Mesothelial cell of epicardium (in vitro differentiated cells): ENCODE measurements around the gene MID1. TPM values are rescaled to one million over a fixed set of nuclear protein-coding genes. Genes with fewer than 3 reads are reported as not detected.

Source experiments
- DNase-seq, 2 experiments: peaks; one replicate each; pipeline ENCODE4 v3.0.0; 2021; ENCODE audit warnings: low spot score in 2 of 2; ENCODE audit not compliant: unreplicated experiment in 2 of 2
- H3K27ac Mint-ChIP-seq: 2 replicates; pipeline ENCODE4 v1.8.0; 2021; ENCODE audit warnings: mixed read lengths
- H3K27me3 Mint-ChIP-seq: 2 replicates; pipeline ENCODE4 v1.8.0; 2021; ENCODE audit warnings: low read depth, mixed read lengths
- H3K36me3 Mint-ChIP-seq: 2 replicates; pipeline ENCODE4 v1.8.0; 2021; ENCODE audit warnings: mixed read lengths
- H3K4me1 Mint-ChIP-seq: 2 replicates; pipeline ENCODE4 v1.8.0; 2021; ENCODE audit warnings: mixed read lengths
- H3K4me3 Mint-ChIP-seq: 2 replicates; pipeline ENCODE4 v1.8.0; 2021; ENCODE audit warnings: mild to moderate bottlenecking, moderate library complexity, mixed read lengths
- H3K9me3 Mint-ChIP-seq: 2 replicates; pipeline ENCODE4 v1.8.0; 2021; ENCODE audit warnings: mixed read lengths
- CTCF ChIP-seq: fragments of 200-600 bp; sonication (generic); IDR thresholded peaks from one replicate; pipeline ENCODE4 v1.5.0; 2021; ENCODE audit warnings: antibody characterized with exemption; ENCODE audit not compliant: unreplicated experiment
- total RNA-seq: library from RNA; stranded (reverse); gene quantifications from 3 replicates; pipeline ENCODE4 v1.2.1, GENCODE V29; 2021

Gene MID1, protein sequence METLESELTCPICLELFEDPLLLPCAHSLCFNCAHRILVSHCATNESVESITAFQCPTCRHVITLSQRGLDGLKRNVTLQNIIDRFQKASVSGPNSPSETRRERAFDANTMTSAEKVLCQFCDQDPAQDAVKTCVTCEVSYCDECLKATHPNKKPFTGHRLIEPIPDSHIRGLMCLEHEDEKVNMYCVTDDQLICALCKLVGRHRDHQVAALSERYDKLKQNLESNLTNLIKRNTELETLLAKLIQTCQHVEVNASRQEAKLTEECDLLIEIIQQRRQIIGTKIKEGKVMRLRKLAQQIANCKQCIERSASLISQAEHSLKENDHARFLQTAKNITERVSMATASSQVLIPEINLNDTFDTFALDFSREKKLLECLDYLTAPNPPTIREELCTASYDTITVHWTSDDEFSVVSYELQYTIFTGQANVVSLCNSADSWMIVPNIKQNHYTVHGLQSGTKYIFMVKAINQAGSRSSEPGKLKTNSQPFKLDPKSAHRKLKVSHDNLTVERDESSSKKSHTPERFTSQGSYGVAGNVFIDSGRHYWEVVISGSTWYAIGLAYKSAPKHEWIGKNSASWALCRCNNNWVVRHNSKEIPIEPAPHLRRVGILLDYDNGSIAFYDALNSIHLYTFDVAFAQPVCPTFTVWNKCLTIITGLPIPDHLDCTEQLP
- 48.3 to 52.5 TPM (median 48.8 TPM) in 3 replicates for total RNA-seq

DNA sequence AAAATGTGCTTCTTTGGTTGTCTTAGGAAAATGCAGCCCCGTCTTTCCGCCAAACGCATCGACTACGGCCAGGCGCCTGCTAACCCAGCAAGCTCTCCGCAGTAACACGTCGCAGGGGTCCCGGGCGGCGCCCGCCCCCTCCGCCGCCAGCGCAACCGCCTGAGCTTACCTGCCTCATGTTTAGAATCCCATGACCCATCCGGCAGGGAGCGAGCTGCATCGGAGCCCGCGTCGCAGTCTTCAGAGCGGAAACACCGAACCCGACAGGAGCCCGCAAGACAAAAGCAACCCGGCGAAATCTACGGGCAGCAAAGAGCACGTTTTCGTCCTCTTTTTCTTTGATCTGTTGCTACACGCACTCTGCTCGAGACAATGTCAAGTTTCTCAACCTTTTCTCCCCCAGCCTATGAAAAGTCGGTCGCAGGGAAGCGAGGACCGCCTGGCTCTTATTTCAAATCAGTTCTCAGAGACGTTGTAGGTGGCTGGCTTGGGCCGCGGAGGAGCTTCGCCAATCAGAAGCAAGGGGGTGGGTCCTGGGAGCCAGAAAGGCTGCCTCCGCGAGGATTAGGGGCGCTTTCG lies at the start of gene MID1:
Gene MID1, minus strand, starts transcription at position 465 of the 579 bp plus-strand sequence. CDS start 53,038 bp downstream, outside the sequence.
- H3K4me1 Mint-ChIP-seq, result peaks cover 41% of the 10 kb centered on the region
- H3K27me3 Mint-ChIP-seq, result no peaks in the 10 kb centered on the region
- no peaks in the 10 kb centered on the region for H3K36me3 Mint-ChIP-seq
- H3K27ac Mint-ChIP-seq, result peak within 1 kb of the TSS; percentile 93
- peak; percentile 39 to 63 for DNase-seq
- TF ChIP-seq CTCF, result no peak
- peak within 1 kb of the TSS; percentile 78 for H3K4me3 Mint-ChIP-seq
- no peaks in the 10 kb centered on the region for H3K9me3 Mint-ChIP-seq

DNA sequence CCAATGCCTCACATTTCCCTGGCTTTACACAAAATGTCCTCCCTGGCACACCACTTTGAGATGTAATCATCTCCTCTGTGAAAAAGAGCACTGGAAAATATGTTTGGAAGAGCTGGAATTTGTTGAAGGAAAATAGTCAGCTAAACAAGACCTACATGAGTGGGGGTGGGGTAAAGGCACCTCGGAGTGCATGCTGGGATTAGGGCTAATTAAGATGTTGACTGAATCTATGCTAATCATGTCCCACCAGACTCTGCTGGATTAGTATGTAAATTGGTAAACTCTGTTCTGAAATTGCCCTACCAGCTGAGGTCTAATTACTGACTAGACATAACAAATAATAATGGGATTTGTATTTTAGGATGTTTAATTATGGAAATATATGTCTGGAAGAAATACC lies 46.8 kb upstream of the MID1 start:
- Mint-ChIP-seq H3K36me3 (no peaks in the 10 kb centered on the region), H3K27me3 (no peaks in the 10 kb centered on the region), H3K9me3 (peaks cover 31% of the 10 kb centered on the region), H3K4me3 (no peak overlapping the region), H3K4me1 (peaks cover 15% of the 10 kb centered on the region), H3K27ac (no peak overlapping the region)
- TF ChIP-seq CTCF, result no peak
- DNase-seq, result no peak

DNA sequence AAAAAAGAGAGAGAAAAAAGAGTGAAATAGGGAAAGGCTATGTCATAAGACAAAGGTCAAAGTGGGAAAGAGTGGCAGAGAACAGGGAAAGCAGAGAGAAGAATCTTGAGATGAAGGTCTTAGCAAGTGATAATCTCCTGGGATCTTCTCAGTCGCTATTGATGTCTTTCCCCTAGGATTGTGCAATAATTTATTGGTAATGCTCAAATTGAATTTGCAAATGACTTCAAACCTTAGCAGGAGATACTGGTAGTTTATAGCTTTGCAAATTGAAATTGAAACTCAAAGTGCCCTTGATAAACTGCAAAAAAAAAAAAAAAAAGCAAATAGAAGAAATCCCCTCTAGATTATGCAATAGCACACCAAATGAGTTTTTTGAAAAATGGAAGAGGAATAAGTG lies 45.7 kb upstream of the MID1 start:
- peaks cover 24% of the 10 kb centered on the region for H3K9me3 Mint-ChIP-seq

GRCh38 chrX:10665681-10666080 lies 45.3 kb upstream of the MID1 start:
- H3K27ac Mint-ChIP-seq, result no peak overlapping the region
- peaks cover 1% of the 10 kb centered on the region for H3K36me3 Mint-ChIP-seq
- H3K4me1 Mint-ChIP-seq, result peaks cover 15% of the 10 kb centered on the region
- no peak for TF ChIP-seq CTCF
- no peaks in the 10 kb centered on the region for H3K27me3 Mint-ChIP-seq
- H3K4me3 Mint-ChIP-seq, result no peak overlapping the region
- no peak for DNase-seq
- H3K9me3 Mint-ChIP-seq, result peaks cover 19% of the 10 kb centered on the region

More for the DNA sequence above, 45.7 kb upstream of the MID1 start:
- no peak for TF ChIP-seq CTCF
- no peak overlapping the region for H3K4me3 Mint-ChIP-seq
- no peaks in the 10 kb centered on the region for H3K36me3 Mint-ChIP-seq
- H3K4me1 Mint-ChIP-seq, result peaks cover 15% of the 10 kb centered on the region
- H3K27ac Mint-ChIP-seq, result no peak overlapping the region
- DNase-seq, result no peak
- H3K27me3 Mint-ChIP-seq, result no peaks in the 10 kb centered on the region

DNA sequence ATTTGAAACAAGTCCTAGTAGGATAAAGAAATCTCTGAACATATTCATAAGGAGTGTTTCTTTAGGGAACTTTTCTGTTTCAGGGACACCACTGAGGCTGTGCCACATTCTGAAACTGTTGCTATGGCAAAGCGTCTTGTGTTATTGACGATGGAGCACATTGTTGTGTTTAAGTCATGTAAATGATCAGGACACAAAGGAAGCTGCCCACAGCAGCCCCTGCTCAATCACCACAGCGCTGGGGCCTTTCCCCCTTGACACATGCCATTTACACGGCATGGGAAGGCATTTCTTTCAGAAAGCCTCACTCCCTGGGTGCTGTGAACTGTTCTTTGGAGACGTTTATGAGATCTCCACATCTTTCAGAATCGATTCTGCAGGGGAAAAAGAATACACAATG lies 39.8 kb upstream of the MID1 start:
- Mint-ChIP-seq H3K9me3 (peaks cover 20% of the 10 kb centered on the region), H3K4me3 (no peak overlapping the region), H3K4me1 (peaks cover 4% of the 10 kb centered on the region), H3K36me3 (peaks cover 1% of the 10 kb centered on the region), H3K27ac (no peak overlapping the region), H3K27me3 (no peaks in the 10 kb centered on the region)
- DNase-seq, result no peak
- TF ChIP-seq CTCF, result no peak
